Renal pelvis (tissue), 4 donors: ENCODE results near the gene TMEM14B. TPM values are rescaled to one million over a fixed set of nuclear protein-coding genes. Genes with fewer than 3 reads are reported as not detected.
A peak's percentile ranks its signal among the peaks of the same experiment; 100 is the strongest.
"Not testable (repeated sequence)": the region's sequence is repeated elsewhere in the genome, so short reads cannot be mapped to it uniquely, and the experiment has no call there.

Source experiments
- DNase-seq: peaks from one replicate; pipeline ENCODE4 v3.0.0-alpha.2; 2013
- polyA plus RNA-seq, 3 donors: library from polyadenylated mRNA; unstranded; fragments of 120-200 nt; gene quantifications; one replicate each; pipeline ENCODE4 v1.2.1, GENCODE V29; 2013; ENCODE audit not compliant: insufficient read length in 3 of 3

Gene TMEM14B
- polyA plus RNA-seq, 3 donors, result 88.9 to 114 (median 99.4) TPM

GRCh38 chr6:10733863-10734262, 13.7 kb upstream of the TMEM14B start:
- DNase-seq, result no peak

- DNase-seq, result no peak
Observed at GRCh38 chr6:10736731-10737130, 10.9 kb upstream of the TMEM14B start.

- no peak for DNase-seq
Observed at GRCh38 chr6:10740061-10740460, 7.5 kb upstream of the TMEM14B start.

- not testable (repeated sequence) for DNase-seq
Observed at GRCh38 chr6:10741643-10742042, 6.0 kb upstream of the TMEM14B start.

GRCh38 chr6:10742251-10742650, 5.4 kb upstream of the TMEM14B start:
- DNase-seq, result no peak

- no peak for DNase-seq
Observed at GRCh38 chr6:10743515-10743914, 4.1 kb upstream of the TMEM14B start.

GRCh38 chr6:10745116-10745515, 2.5 kb upstream of the TMEM14B start:
- DNase-seq, result no peak

- no peak for DNase-seq
Observed at GRCh38 chr6:10746915-10747250, 722 bp upstream of the TMEM14B start.

- DNase-seq, result no peak
Observed at GRCh38 chr6:10749734-10750133, 2.1 kb downstream of the TMEM14B start.

GRCh38 chr6:10750568-10750967, 3.0 kb downstream of the TMEM14B start:
- DNase-seq, result not testable (repeated sequence)

GRCh38 chr6:10751757-10752156, 4.2 kb downstream of the TMEM14B start:
- DNase-seq, result not testable (repeated sequence)

- DNase-seq, result no peak
Observed at GRCh38 chr6:10756085-10756484, 8.5 kb downstream of the TMEM14B start.

- DNase-seq, result peak; percentile 28
Observed at GRCh38 chr6:10759312-10759839, 11.8 kb downstream of the TMEM14B start.

- DNase-seq, result no peak
Observed at GRCh38 chr6:10759884-10760329, 12.3 kb downstream of the TMEM14B start.

- DNase-seq, result no peak
Observed at GRCh38 chr6:10763006-10763405, 15.4 kb downstream of the TMEM14B start.

GRCh38 chr6:10769419-10769818, 21.8 kb downstream of the TMEM14B start:
- no peak for DNase-seq

GRCh38 chr6:10771371-10771894, 23.8 kb downstream of the TMEM14B start:
- DNase-seq, result no peak

GRCh38 chr6:10778230-10778629, 30.6 kb downstream of the TMEM14B start:
- no peak for DNase-seq

GRCh38 chr6:10779076-10779475, 31.5 kb downstream of the TMEM14B start:
- DNase-seq, result no peak

GRCh38 chr6:10791673-10792072, 44.1 kb downstream of the TMEM14B start:
- DNase-seq, result no peak

- no peak for DNase-seq
Observed at GRCh38 chr6:10792101-10792500, 44.5 kb downstream of the TMEM14B start.

- DNase-seq, result no peak
Observed at GRCh38 chr6:10793035-10793434, 45.4 kb downstream of the TMEM14B start.

- DNase-seq, result no peak
Observed at GRCh38 chr6:10793695-10794094, 46.1 kb downstream of the TMEM14B start.

- no peak for DNase-seq
Observed at GRCh38 chr6:10794239-10794638, 46.6 kb downstream of the TMEM14B start.
